A549 (cell line): Measurements from ENCODE around the gene KRT35.

ENCODE experiments used
- MAFK ChIP-seq: fragments of 450-650 bp; IDR thresholded peaks from 2 replicates; pipeline ENCODE4 v1.6.1; 2014; ENCODE audit not compliant: partially characterized antibody
- POLR2A ChIP-seq: IDR thresholded peaks from 2 replicates; pipeline ENCODE4 v1.6.1; 2012; ENCODE audit warnings: mild to moderate bottlenecking, low read length
- RCOR1 ChIP-seq: fragments of 150-350 bp; IDR thresholded peaks from 2 replicates; pipeline ENCODE4 v1.6.1; 2014; ENCODE audit warnings: antibody characterized with exemption, low read length, low read depth
- ZNF302 ChIP-seq: fragments of 250-450 bp; sonication (Bioruptor Pico); IDR thresholded peaks from 2 replicates; pipeline ENCODE4 v1.9.0; 2021; ENCODE audit warnings: inconsistent platforms, mild to moderate bottlenecking, moderate library complexity
- TF ChIP-seq, protein P1 (sequence below): fragments of 200-600 bp; sonication (generic); IDR thresholded peaks from 2 replicates; pipeline ENCODE4 v1.6.1; 2016; ENCODE audit warnings: antibody characterized with exemption, mild to moderate bottlenecking, moderate library complexity
- TF ChIP-seq, protein P2 (sequence below): fragments of >200 bp; sonication (Bioruptor Twin); formaldehyde crosslinking; IDR thresholded peaks from 3 replicates; pipeline ENCODE4 v1.5.1; 2016
- TF ChIP-seq, protein P3 (sequence below): IDR thresholded peaks from 2 replicates; pipeline ENCODE4 v1.6.1; 2012

DNA sequence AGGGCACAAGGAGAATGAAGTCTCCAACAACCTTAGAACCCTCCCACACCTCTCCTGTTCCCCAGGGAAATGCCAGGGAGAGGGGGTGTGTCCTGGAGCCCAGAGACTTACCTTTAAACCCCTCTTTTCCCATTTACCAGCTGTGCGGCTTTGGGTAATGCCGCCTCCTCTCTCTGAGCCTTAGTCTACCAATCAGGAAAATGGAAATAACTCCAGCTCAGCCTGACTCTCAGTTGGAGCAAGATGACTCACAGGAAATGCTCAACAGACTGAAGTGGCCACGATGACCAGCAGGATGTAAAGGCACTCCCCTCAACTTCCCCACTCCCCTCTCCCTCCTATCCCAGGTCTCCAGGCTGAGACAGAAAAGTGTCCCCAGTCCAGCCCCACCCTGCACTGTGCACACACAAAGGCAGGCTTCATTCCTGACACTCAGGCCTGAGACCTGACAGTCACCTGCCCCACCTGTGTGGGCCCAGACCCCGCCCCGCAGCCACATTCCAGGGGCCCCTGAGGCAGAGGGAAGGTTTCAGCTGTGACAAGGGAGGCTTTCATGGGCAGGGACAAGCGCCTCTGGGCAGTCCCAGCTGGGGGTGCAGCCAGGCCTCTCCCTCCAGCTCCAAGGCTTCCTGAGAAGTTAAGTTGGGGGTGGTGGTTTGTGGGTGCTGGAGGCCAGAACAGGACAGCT, 40.8 kb upstream of the KRT35 start:
- TF ChIP-seq, protein P1, sequence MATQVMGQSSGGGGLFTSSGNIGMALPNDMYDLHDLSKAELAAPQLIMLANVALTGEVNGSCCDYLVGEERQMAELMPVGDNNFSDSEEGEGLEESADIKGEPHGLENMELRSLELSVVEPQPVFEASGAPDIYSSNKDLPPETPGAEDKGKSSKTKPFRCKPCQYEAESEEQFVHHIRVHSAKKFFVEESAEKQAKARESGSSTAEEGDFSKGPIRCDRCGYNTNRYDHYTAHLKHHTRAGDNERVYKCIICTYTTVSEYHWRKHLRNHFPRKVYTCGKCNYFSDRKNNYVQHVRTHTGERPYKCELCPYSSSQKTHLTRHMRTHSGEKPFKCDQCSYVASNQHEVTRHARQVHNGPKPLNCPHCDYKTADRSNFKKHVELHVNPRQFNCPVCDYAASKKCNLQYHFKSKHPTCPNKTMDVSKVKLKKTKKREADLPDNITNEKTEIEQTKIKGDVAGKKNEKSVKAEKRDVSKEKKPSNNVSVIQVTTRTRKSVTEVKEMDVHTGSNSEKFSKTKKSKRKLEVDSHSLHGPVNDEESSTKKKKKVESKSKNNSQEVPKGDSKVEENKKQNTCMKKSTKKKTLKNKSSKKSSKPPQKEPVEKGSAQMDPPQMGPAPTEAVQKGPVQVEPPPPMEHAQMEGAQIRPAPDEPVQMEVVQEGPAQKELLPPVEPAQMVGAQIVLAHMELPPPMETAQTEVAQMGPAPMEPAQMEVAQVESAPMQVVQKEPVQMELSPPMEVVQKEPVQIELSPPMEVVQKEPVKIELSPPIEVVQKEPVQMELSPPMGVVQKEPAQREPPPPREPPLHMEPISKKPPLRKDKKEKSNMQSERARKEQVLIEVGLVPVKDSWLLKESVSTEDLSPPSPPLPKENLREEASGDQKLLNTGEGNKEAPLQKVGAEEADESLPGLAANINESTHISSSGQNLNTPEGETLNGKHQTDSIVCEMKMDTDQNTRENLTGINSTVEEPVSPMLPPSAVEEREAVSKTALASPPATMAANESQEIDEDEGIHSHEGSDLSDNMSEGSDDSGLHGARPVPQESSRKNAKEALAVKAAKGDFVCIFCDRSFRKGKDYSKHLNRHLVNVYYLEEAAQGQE, result no peak
- TF ChIP-seq, protein P2, sequence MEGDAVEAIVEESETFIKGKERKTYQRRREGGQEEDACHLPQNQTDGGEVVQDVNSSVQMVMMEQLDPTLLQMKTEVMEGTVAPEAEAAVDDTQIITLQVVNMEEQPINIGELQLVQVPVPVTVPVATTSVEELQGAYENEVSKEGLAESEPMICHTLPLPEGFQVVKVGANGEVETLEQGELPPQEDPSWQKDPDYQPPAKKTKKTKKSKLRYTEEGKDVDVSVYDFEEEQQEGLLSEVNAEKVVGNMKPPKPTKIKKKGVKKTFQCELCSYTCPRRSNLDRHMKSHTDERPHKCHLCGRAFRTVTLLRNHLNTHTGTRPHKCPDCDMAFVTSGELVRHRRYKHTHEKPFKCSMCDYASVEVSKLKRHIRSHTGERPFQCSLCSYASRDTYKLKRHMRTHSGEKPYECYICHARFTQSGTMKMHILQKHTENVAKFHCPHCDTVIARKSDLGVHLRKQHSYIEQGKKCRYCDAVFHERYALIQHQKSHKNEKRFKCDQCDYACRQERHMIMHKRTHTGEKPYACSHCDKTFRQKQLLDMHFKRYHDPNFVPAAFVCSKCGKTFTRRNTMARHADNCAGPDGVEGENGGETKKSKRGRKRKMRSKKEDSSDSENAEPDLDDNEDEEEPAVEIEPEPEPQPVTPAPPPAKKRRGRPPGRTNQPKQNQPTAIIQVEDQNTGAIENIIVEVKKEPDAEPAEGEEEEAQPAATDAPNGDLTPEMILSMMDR, result no peak
- TF ChIP-seq, protein P3, sequence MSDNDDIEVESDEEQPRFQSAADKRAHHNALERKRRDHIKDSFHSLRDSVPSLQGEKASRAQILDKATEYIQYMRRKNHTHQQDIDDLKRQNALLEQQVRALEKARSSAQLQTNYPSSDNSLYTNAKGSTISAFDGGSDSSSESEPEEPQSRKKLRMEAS, result 0 out of 2 replicates have a peak, but pooled peaks have one; percentile 14
- TF ChIP-seq POLR2A, result no peak
- no peak for TF ChIP-seq ZNF302 (CRISPR knock-in tag)
- TF ChIP-seq MAFK, result peak; percentile 1
- TF ChIP-seq RCOR1, result peak; percentile 69; the same call in 1 of the 2 replicates
